ENCODE results near the gene DENND1C. TPM values are rescaled to one million over a fixed set of nuclear protein-coding genes. Genes with fewer than 3 reads are reported as not detected.
A peak's percentile ranks its signal among the peaks of the same experiment; 100 is the strongest.

The DENND1C gene
- total and polyA plus RNA-seq, 9 of the 15 experiments (the other 6 are each of a cell fraction or from before 2014, with no cell fraction given), result 0.03 to 1.2 (median 0.32) TPM; not detected in 1

DNA sequence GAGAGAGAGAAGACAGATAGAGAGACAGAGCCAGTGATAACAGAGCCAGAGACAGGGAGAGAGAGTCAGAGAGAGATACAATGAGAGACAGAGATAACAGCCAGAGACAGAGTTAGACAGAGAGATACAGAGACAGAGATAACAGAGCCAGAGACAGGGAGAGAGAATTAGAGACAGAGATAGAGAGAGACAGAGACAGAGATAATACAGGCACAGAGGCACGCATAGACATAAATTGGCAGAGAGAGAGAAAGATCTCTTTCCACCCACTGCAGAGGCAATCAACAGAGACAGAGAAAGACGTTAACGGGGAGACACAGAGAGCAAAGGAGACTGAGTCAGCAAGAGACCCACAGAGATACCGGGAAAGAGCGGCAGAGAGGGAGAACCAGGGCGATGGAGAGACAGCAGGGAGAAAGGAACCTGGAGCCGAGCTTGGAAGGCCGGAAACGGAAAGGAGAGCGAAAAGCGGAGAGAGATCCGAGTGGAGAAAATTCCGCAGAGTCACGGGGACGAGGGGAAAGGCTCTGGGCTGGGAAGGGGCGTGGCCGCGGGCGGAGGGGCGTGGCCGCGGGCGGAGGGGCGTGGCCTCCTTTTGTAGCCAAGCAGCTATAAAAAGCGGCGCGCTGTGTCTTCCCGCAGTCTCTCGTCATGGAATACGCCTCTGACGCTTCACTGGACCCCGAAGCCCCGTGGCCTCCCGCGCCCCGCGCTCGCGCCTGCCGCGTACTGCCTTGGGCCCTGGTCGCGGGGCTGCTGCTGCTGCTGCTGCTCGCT is 49.0 kb upstream of the DENND1C start, which contains the start of gene TNFSF9 (continued):
- TF ChIP-seq, protein P1, sequence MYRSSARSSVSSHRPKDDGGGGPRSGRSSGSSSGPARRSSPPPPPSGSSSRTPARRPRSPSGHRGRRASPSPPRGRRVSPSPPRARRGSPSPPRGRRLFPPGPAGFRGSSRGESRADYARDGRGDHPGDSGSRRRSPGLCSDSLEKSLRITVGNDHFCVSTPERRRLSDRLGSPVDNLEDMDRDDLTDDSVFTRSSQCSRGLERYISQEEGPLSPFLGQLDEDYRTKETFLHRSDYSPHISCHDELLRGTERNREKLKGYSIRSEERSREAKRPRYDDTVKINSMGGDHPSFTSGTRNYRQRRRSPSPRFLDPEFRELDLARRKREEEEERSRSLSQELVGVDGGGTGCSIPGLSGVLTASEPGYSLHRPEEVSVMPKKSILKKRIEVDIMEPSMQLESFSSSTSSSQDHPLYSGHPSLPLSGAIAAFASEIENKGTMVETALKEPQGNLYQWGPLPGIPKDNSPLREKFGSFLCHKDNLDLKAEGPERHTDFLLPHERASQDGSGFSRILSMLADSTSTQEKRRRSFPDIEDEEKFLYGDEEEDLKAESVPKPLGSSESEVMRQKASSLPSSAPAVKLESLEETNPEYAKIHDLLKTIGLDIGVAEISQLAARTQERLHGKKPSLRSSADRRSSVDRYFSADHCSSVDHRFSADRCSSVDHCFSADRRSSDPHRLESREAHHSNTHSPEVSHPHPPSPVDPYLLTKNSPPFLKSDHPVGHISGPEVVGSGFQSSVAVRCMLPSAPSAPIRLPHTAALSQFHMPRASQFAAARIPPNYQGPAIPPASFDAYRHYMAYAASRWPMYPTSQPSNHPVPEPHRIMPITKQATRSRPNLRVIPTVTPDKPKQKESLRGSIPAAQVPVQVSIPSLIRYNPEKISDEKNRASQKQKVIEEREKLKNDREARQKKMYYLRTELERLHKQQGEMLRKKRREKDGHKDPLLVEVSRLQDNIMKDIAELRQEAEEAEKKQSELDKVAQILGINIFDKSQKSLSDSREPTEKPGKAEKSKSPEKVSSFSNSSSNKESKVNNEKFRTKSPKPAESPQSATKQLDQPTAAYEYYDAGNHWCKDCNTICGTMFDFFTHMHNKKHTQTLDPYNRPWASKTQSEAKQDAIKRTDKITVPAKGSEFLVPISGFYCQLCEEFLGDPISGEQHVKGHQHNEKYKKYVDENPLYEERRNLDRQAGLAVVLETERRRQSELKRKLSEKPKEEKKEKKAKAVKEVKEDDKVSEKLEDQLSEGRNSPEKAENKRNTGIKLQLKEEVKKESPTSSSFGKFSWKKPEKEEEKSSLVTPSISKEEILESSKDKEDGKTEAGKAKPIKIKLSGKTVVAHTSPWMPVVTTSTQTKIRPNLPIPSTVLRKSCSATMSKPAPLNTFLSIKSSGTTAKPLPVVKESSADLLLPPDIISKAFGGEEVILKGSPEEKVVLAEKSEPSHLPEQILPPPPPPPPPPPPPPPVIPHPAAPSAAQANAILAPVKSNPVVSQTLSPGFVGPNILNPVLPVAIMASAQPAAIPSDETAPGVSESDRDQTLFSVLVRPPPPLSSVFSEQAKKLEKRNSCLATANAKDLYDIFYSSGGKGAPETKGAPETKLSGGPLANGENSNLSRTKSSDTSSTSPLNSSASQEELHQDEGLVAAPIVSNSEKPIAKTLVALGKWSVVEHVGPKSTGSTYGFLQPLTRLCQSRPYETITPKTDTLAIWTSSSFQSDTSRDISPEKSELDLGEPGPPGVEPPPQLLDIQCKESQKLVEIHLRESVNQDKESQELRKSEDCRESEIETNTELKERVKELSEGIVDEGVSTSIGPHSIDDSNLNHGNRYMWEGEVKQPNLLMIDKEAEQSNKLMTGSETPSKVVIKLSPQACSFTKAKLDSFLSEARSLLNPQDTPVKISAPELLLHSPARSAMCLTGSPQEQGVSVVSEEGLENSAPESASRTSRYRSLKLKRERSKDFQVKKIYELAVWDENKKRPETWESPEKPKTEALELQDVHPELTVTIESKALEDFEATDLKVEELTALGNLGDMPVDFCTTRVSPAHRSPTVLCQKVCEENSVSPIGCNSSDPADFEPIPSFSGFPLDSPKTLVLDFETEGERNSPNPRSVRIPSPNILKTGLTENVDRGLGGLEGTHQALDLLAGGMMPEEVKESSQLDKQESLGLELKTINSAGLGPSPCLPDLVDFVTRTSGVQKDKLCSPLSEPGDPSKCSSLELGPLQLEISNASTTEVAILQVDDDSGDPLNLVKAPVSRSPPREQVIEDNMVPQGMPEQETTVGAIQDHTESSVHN (IDR thresholded peaks at IDR 0.05; ENCODE audit: borderline replicate concordance in 1 of 2, low read depth in 1 of 2), result 0 out of 4 replicates have a peak, but pooled peaks of 1 of the 2 experiments have one; percentile 69
- TF ChIP-seq MED1 (CRISPR knock-in tag; IDR thresholded peaks at IDR 0.05; ENCODE audit: borderline replicate concordance), result no peak
- no peak for TF ChIP-seq ZNF764 (CRISPR knock-in tag; IDR thresholded peaks at IDR 0.05; ENCODE audit: low read depth)
- TF ChIP-seq ZMIZ1 (IDR thresholded peaks at IDR 0.05; ENCODE audit: low read depth in 2 of 2, low read length in 2 of 2), result 0 out of 4 replicates have a peak, but pooled peaks of 1 of the 2 experiments have one; percentile 41
- TF ChIP-seq ADNP (tag; IDR thresholded peaks at IDR 0.05), result peak; percentile 68; the same call in 1 of the 2 replicates
- TF ChIP-seq RBM15 (IDR thresholded peaks at IDR 0.05; ENCODE audit: insufficient read depth, low read length), result no peak
- peak; percentile 89 for TF ChIP-seq CC2D1A (IDR thresholded peaks at IDR 0.05)
- TF ChIP-seq ELF4 (CRISPR knock-in tag; IDR thresholded peaks at IDR 0.05), result no peak; the same call in none of the 2 replicates
- no peak for TF ChIP-seq NFIX (CRISPR knock-in tag; IDR thresholded peaks at IDR 0.05; ENCODE audit: low read depth)
- TF ChIP-seq GATA2 (CRISPR knock-in tag; IDR thresholded peaks at IDR 0.05), result peak; percentile 50; the same call in 1 of the 2 replicates
- no peak for TF ChIP-seq ZNF12 (CRISPR knock-in tag; IDR thresholded peaks at IDR 0.05)
- TF ChIP-seq KLF1 (tag; IDR thresholded peaks at IDR 0.05), result no peak
- TF ChIP-seq, protein P2, sequence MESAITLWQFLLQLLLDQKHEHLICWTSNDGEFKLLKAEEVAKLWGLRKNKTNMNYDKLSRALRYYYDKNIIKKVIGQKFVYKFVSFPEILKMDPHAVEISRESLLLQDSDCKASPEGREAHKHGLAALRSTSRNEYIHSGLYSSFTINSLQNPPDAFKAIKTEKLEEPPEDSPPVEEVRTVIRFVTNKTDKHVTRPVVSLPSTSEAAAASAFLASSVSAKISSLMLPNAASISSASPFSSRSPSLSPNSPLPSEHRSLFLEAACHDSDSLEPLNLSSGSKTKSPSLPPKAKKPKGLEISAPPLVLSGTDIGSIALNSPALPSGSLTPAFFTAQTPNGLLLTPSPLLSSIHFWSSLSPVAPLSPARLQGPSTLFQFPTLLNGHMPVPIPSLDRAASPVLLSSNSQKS (CRISPR knock-in tag; IDR thresholded peaks at IDR 0.05), result no peak
- TF ChIP-seq XRCC5 (IDR thresholded peaks at IDR 0.05; ENCODE audit: low read depth, low read length), result no peak

All from K562 (cell line).